Middle frontal gyrus (tissue), 1 donor: ENCODE results near the gene SHFL.

ENCODE experiments used
- DNase-seq: peaks from one replicate; pipeline ENCODE4 v3.0.0-alpha.2; 2015; ENCODE audit warnings: low spot score; ENCODE audit errors: extremely low spot score

SHFL gene

GRCh38 chr19:10107817-10108367, 21.8 kb downstream of the SHFL start:
- no peak for DNase-seq

DNA sequence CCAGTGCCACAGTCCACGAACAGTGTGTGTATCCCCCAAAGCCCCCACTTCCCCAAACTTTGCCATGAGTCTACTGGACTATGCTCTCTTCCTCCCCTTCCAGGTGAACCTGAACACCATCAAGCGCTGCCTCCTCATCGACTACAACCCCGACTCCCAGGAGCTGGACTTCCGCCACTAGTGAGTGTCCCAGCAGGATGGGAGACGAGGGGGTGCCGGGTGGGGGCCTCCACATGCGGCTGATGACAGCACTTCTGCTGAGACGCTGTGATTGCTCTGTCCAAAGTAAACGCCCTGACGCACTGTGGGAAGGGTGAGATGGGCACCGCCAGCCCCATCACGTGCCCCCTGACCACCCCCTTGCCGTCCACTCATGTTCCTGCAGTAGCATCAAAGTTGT, 23.4 kb downstream of the SHFL start:
- no peak for DNase-seq

DNA sequence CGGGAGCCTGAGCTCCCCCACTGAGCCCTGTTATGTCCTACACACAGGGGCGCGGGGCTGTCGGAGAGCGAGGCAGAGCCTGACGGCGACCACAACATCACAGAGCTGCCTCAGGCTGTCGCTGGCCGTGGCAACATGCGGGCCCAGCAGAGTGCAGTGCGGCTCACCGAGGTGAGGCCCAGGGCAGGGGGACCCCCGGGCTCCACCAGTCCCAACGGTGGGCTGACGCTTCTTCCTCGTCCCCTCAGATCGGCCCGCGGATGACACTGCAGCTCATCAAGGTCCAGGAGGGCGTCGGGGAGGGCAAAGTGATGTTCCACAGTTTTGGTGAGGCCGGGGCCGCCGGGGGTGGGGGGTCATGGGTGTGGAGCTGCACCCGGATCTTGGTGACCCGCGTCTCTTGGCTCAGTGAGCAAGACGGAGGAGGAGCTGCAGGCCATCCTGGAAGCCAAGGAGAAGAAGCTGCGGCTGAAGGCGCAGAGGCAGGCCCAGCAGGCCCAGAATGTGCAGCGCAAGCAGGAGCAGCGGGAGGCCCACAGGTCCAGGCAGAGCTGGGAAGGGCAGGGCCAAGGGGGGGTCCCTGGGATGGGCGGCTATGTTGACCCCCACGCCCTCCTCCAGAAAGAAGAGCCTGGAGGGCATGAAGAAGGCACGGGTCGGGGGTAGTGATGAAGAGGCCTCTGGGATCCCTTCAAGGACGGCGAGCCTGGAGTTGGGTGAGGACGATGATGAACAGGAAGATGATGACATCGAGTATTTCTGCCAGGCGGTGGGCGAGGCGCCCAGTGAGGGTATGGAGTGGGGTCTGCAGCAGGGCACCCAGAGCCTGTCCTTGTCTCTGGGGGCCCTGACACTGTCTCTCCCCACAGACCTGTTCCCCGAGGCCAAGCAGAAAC, 24.2 kb downstream of the SHFL start:
- DNase-seq: no peak

- DNase-seq: no peak
Observed at GRCh38 chr19:10110972-10111317, 24.8 kb downstream of the SHFL start.

- DNase-seq: no peak
Observed at GRCh38 chr19:10111405-10111811, 25.3 kb downstream of the SHFL start, which contains the start of gene P2RY11. TSS of gene P2RY11 (plus strand) at chr19:10111693. CDS start at chr19:10111722, 29 bp downstream.

DNA sequence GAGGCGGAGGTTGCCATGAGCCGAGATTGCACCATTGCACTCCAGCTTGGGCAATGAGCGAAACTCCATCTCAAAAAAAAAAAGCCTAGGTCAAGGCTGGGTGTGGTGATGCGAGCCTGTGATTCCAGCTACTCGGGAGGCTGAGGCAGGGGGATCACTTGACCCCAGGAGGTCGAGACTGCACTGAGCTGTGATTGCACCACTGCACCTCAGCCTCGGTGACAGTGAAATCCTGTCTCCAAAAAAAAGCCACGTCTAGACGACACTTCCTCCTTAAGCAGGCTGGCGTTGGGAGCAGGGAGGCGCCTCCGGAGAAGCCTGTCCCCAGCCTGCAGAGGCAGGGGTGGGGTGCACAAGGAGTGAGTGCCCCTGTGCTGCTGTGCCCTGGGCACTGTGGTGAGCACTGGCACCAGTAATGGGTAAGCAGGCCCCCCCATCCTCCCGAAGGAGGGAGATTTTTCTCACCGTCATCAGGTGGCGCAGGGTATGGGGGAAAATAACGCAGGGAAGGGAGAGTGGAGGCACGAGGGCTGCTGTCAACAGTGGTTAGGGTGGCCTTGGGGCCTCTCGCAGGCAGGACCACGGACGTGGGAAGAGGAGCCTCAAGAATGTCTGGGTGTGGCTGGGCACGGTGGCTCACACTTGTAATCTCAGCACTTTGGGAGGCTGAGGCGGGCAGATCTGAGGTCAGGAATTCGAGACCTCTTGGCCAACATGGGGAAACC, 26.1 kb downstream of the SHFL start:
- no peak for DNase-seq

DNA sequence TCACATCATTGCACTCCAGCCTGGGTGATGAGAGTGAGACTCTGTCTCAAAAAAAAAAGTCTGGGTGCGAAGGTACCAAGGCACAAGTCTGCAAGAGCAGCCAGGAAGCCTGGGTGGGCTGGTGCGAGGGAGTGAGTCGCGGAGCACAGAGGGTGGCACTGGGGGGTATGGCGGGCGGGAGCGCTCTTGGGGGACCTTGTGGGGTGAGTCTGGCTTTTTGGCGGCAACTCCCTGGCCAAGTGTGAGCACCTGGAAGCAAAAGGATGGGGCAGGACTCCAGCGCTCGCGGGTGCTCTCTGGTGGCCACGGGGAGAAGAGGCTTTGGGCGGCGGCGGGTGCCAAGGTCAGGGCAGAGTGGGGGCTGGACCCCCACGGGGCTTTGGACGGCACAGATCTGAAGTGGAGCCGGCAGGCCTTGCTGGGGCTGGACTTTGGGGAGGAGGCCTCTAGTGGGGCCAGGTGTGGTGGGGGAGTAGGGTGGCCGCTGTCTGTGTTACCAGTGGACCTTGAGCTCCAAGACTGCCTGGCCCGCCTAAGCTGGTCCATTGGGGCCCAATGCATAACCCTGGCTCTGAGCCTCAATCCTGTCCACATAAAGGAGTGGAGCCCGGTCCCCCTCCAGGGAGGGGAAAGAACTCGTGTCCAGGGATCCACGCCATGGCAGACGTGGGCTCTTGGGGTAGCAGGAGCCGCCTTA, 26.9 kb downstream of the SHFL start:
- no peak for DNase-seq

- DNase-seq: no peak
Observed at GRCh38 chr19:10113592-10113963, 27.5 kb downstream of the SHFL start.

- DNase-seq: no peak
Observed at GRCh38 chr19:10113964-10114650, 28.0 kb downstream of the SHFL start.

DNA sequence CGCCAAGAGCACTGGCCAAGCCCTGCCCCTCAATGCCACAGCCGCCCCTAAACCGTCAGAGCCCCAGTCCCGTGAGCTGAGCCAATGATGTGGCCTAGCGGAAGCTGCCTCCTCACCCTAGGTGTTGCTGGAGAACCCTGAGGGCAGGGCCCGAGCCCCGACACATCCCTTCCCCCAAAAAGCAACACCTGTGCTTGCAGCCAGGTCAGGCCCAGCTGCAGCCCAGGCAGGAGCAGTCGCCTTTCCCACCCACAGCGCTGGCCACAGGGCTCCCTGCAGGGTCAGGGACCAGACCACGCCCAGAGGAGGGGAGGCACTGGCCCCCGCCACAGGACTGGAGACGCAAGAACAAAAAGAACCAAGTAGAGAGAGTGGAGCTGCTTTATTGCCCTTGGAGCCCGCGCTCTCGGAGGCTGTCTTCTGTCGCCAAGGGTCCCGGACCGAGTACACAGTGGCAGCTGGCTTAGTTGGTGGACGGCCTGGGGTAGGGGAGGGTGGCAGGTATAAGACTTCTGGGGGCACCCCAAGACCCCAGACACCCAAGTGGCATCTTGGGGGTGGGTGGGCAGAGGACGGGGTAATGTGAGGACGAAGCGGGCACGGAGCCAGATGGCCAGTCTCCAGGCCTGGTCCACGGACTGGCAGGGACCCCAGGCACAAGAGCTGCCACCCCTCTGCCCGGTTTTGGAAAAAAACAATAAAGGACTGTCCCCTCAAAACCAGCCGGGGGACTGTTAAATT, 28.7 kb downstream of the SHFL start:
- no peak for DNase-seq

DNA sequence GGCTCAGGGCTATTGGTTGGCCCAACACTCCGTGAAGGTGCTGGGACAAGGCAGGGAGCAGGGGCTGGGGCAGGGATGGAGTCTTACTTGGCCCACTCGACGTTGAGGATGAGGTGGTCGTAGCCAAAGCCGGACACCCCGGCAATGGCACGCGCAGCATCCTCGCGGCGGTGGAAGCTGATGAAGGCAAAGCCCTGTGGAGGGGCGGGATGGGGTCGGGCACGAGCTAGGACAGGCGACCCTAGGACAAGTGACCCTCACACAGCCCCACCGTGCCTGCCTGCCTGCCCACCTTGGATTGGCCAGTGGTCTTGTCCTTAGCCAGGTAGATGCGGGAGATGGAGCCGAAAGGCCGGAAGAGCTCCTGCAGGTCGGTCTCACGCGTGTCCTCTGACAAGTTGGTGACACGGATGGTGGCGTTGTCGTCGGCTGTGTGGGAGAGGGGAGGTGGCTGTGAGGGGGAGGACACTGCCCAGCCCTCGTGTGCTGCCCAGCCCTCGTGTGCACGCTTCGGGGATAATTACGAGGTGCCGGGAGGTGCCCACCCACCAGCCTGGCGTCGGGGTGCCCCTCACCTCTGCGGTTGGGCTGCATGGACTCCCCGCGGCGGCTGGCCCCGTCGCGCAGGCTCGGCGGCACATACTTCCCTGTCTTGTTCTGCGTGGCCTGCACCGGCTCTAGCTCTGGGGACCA, 29.4 kb downstream of the SHFL start:
- DNase-seq: no peak

GRCh38 chr19:10116085-10116865, 30.2 kb downstream of the SHFL start:
- DNase-seq: no peak

- no peak for DNase-seq
Observed at GRCh38 chr19:10116866-10117616, 30.9 kb downstream of the SHFL start.

DNA sequence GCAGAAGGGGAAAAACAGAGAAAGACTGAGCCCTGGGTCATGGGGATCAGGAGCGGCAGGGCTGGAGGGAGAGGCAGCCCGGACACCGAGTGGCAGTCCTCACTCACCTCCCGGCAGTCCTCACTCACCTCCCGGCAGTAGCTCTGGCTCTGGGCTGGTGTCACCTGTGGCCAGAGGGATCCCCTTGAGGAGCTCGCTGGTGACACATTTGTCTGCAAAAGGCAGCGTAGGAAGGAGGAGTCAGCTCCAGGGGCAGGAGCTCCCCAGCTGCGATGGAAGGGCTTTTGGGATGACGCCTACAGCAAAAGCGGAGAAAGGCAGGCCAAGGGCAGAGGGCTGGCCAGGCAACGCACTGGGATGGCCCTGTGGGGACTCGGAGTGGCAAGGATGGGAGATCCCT, 32.8 kb downstream of the SHFL start:
- no peak for DNase-seq

DNA sequence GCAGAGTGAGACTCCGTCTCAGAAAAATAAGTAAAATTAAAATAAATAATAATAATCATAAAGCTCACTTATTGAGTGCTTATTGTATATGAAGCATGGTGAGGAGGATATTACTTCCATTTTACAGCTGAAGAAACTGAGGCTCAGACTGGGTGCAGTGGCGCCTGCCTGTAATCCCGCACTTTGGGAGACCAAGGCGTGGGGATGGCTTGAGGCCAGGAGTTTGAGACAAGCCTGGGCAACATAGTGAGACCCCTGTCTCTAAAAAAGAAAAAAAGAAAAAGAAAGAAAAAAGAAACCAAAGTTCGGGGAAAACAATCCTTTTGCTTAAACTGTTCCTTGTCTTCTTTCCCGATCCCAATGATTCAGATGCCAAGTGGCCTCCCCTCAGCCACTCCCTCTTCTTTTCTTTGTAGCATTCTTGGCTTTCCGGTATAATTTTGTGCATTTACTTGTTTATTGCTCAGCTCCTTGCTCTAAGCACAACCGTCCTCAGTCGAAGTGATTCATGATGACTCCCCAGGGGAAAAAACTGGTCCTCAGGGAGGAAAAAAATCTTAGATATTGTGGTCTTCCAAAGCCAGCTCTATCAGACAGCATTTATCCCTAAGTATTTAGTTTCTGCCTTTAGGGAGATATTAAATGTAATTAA, 34.5 kb downstream of the SHFL start:
- no peak for DNase-seq

DNA sequence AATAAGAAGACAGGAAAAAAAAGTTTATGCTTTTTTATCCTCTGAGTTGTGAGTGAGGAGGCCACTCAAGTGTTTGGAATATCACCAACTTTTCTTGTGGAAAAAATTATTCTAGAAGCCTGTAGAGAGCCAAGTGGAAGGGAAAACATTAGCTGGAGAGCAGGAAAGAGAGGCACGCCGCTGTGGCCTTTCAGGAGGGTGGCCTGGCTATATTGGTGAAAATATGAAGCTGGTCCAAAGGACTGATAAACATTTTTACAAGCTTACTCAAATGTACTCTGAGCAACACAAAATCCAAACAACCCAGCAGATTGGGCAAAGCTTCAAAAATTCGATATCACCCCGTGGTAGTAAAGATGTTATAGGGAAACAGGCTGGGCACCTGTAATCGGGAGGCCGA, 35.9 kb downstream of the SHFL start:
- no peak for DNase-seq

- DNase-seq: no peak
Observed at GRCh38 chr19:10124429-10124828, 38.3 kb downstream of the SHFL start.

GRCh38 chr19:10126213-10126639, 40.1 kb downstream of the SHFL start:
- DNase-seq: no peak
